WTC11 (cell line): Measurements from ENCODE around the gene ARG1. TPM values are rescaled to one million over a fixed set of nuclear protein-coding genes. Genes with fewer than 3 reads are reported as not detected.

Source experiments
- ATAC-seq: fragments of 200-7000 bp; cut with Tn5 transposase; 2 replicates; pipeline ENCODE4 v1.10.0; 2021; ENCODE audit warnings: mild to moderate bottlenecking, moderate library complexity
- CTCF ChIA-PET: fragments of 300-600 bp; sonication (Branson Sonifier 250); formaldehyde crosslinking; loops from one replicate; lab custom pipeline; 2021; ENCODE audit warnings: antibody characterized with exemption; lab: Charles Lee
- POLR2A ChIA-PET: fragments of 350-600 bp; sonication (Branson Sonifier 250); formaldehyde crosslinking; loops from one replicate; lab custom pipeline; 2021; ENCODE audit warnings: antibody characterized with exemption; lab: Charles Lee
- DNase-seq: peaks from one replicate; pipeline ENCODE4 v3.0.0; 2021; ENCODE audit warnings: low spot score
- H3K27ac Mint-ChIP-seq: 2 replicates; pipeline ENCODE4 v1.8.0; 2021; ENCODE audit warnings: mixed read lengths
- H3K27me3 Mint-ChIP-seq: 2 replicates; pipeline ENCODE4 v1.8.0; 2021; ENCODE audit warnings: low read depth, mild to moderate bottlenecking, moderate library complexity, mixed read lengths
- H3K36me3 Mint-ChIP-seq: 2 replicates; pipeline ENCODE4 v1.8.0; 2021; ENCODE audit warnings: mixed read lengths
- H3K4me1 Mint-ChIP-seq: 2 replicates; pipeline ENCODE4 v1.8.0; 2022; ENCODE audit warnings: mixed read lengths
- H3K4me3 Mint-ChIP-seq: 2 replicates; pipeline ENCODE4 v1.8.0; 2021; ENCODE audit warnings: mild to moderate bottlenecking, moderate library complexity, mixed read lengths
- H3K9me3 Mint-ChIP-seq: 2 replicates; pipeline ENCODE4 v1.8.0; 2021; ENCODE audit warnings: mixed read lengths
- ATF1 ChIP-seq: sonication (generic); formaldehyde crosslinking; IDR thresholded peaks from 2 replicates; pipeline ENCODE4 v1.8.1; 2023; ENCODE audit warnings: mild to moderate bottlenecking, moderate library complexity, missing genetic modification reagents
- ESRRA ChIP-seq: sonication (generic); formaldehyde crosslinking; IDR thresholded peaks from 2 replicates; pipeline ENCODE4 v1.8.1; 2022; ENCODE audit warnings: mild to moderate bottlenecking, missing genetic modification reagents, borderline replicate concordance
- ETV6 ChIP-seq: sonication (generic); formaldehyde crosslinking; IDR thresholded peaks from 2 replicates; pipeline ENCODE4 v1.8.1; 2022; ENCODE audit warnings: mild to moderate bottlenecking, missing genetic modification reagents
- FOXJ3 ChIP-seq: sonication (generic); formaldehyde crosslinking; IDR thresholded peaks from 2 replicates; pipeline ENCODE4 v1.9.0; 2021; ENCODE audit warnings: missing genetic modification reagents, mild to moderate bottlenecking, borderline replicate concordance
- GTF2I ChIP-seq: fragments of 250-450 bp; sonication (Bioruptor Pico); conservative IDR thresholded peaks from 2 replicates; pipeline ENCODE4 v1.4.0; 2021; ENCODE audit warnings: mild to moderate bottlenecking
- HMGA2 ChIP-seq: fragments of 250-450 bp; sonication (Bioruptor Pico); IDR thresholded peaks from 2 replicates; pipeline ENCODE4 v1.4.0; 2021; ENCODE audit warnings: mild to moderate bottlenecking, moderate library complexity
- MXD4 ChIP-seq: fragments of 250-450 bp; sonication (Bioruptor Pico); IDR thresholded peaks from 2 replicates; pipeline ENCODE4 v1.8.0; 2021; ENCODE audit warnings: mild to moderate bottlenecking, moderate library complexity, borderline replicate concordance
- NFATC4 ChIP-seq: fragments of 250-450 bp; sonication (Bioruptor Pico); IDR thresholded peaks from 2 replicates; pipeline ENCODE4 v1.9.0; 2021; ENCODE audit warnings: mild to moderate bottlenecking
- NR1H2 ChIP-seq: sonication (generic); formaldehyde crosslinking; IDR thresholded peaks from 2 replicates; pipeline ENCODE4 v1.9.0; 2021; ENCODE audit warnings: mild to moderate bottlenecking, moderate library complexity, missing genetic modification reagents
- NR3C1 ChIP-seq: sonication (generic); formaldehyde crosslinking; conservative IDR thresholded peaks from 2 replicates; pipeline ENCODE4 v1.8.1; 2023; ENCODE audit warnings: low read depth, mild to moderate bottlenecking, missing genetic modification reagents
- PRRX2 ChIP-seq: fragments of 250-450 bp; sonication (Bioruptor Pico); IDR thresholded peaks from 2 replicates; pipeline ENCODE4 v1.8.0; 2021; ENCODE audit warnings: mild to moderate bottlenecking
- SP1 ChIP-seq: sonication (generic); formaldehyde crosslinking; conservative IDR thresholded peaks from 2 replicates; pipeline ENCODE4 v1.8.1; 2022; ENCODE audit warnings: missing genetic modification reagents
- TCF7 ChIP-seq: sonication (generic); formaldehyde crosslinking; IDR thresholded peaks from 2 replicates; pipeline ENCODE4 v1.8.0; 2022; ENCODE audit warnings: mild to moderate bottlenecking, low read depth, missing genetic modification reagents, moderate library complexity
- ZBTB21 ChIP-seq: sonication (generic); formaldehyde crosslinking; IDR thresholded peaks from 2 replicates; pipeline ENCODE4 v1.8.1; 2023; ENCODE audit warnings: mild to moderate bottlenecking, missing genetic modification reagents, borderline replicate concordance
- ZNF121 ChIP-seq: sonication (generic); formaldehyde crosslinking; IDR thresholded peaks from 2 replicates; pipeline ENCODE4 v1.8.0; 2023; ENCODE audit warnings: missing genetic modification reagents
- ZNF219 ChIP-seq: sonication (generic); formaldehyde crosslinking; IDR thresholded peaks from 2 replicates; pipeline ENCODE4 v1.8.0; 2023; ENCODE audit warnings: missing genetic modification reagents, mild to moderate bottlenecking, borderline replicate concordance
- ZNF671 ChIP-seq: fragments of 250-450 bp; sonication (Bioruptor Pico); IDR thresholded peaks from 2 replicates; pipeline ENCODE4 v1.8.0; 2021; ENCODE audit warnings: mild to moderate bottlenecking
- total RNA-seq: library from RNA; stranded (reverse); gene quantifications from 3 replicates; pipeline ENCODE4 v1.2.3, GENCODE V29; 2021
- TF ChIP-seq, protein P1 (sequence below): fragments of 250-450 bp; sonication (Bioruptor Pico); conservative IDR thresholded peaks from 2 replicates; pipeline ENCODE4 v1.9.0; 2021; ENCODE audit warnings: mild to moderate bottlenecking
- TF ChIP-seq, protein P2 (sequence below): sonication (generic); formaldehyde crosslinking; IDR thresholded peaks from 2 replicates; pipeline ENCODE4 v1.8.1; 2023; ENCODE audit warnings: mild to moderate bottlenecking, missing genetic modification reagents, borderline replicate concordance
- TF ChIP-seq, protein P3 (sequence below): sonication (generic); formaldehyde crosslinking; conservative IDR thresholded peaks from 2 replicates; pipeline ENCODE4 v1.8.1; 2022; ENCODE audit warnings: mild to moderate bottlenecking, missing genetic modification reagents
- TF ChIP-seq, protein P4 (sequence below): sonication (generic); formaldehyde crosslinking; conservative IDR thresholded peaks from 2 replicates; pipeline ENCODE4 v1.8.1; 2023; ENCODE audit warnings: mild to moderate bottlenecking, low read depth, missing genetic modification reagents, moderate library complexity
- TF ChIP-seq, protein P5 (sequence below): sonication (generic); formaldehyde crosslinking; IDR thresholded peaks from 2 replicates; pipeline ENCODE4 v1.8.1; 2022; ENCODE audit warnings: mild to moderate bottlenecking, missing genetic modification reagents, moderate library complexity, borderline replicate concordance

Gene ARG1
- total RNA-seq, 1 experiment from 2014 or later, result 0.15 TPM

DNA sequence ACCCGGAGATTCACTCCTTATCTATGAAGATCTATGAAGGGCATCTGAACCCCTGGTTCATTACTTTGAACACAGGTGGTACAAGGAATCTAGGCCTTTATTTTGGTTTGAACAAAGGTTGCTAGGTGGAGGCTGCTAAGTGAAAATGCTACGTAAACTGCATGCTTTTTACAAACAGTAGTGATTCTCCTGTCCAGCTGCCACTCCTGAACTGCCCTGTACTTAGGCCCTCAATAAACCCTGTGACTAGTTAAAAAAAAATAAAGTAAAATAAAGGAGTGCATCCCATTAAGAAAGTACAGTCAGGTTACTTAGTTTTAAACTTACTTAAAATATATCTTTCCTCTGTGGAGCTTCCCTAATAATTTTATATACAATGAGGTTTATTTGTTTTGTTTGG, 27.7 kb upstream of the ARG1 start:
- CTCF ChIA-PET, result interaction anchor here (1.1 kb wide), 1 partner anchor 82 kb away, joined by 3 read pairs; no protein-coding TSS in a partner anchor
- Mint-ChIP-seq H3K4me1 (0 out of 2 replicates have a peak, but pooled peaks cover 6% of the 10 kb centered on the region), H3K27me3 (peaks cover 15% of the 10 kb centered on the region), H3K4me3 (no peak overlapping the region), H3K27ac (no peak overlapping the region), H3K36me3 (no peaks in the 10 kb centered on the region), H3K9me3 (peaks cover 14% of the 10 kb centered on the region)
- ATAC-seq, result no peak
- DNase-seq, result no peak
- TF ChIP-seq, protein P1, sequence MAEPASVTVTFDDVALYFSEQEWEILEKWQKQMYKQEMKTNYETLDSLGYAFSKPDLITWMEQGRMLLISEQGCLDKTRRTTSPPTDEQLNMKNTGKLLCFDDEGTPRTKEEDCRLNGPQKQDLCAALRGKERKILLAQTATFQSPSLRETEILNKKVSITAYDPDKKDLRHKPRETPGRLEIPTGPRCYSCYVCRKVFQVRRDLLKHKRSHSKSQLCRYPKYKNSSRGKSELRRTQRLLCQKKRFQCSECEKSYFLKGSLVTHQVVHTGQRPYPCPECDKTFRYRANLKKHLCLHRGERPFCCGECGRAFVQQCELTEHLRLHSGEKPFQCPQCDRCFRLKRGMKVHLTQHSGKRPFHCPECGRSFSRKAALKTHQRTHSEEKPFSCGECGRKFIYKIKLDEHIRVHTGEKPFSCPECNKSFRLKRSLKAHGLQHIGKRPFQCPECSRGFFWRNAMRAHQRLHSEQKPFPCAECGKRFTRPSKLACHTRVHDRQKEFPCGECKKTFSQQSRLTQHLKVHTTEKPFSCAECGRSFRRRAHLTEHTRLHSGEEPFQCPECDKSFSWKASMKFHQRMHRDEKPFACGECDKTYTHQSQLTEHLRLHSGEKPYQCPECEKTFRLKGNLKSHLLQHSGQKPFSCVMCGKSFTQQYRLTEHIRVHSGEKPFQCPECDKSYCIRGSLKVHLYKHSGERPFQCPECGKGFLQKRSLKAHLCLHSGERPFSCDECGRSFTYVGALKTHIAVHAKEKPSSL (CRISPR knock-in tag), result no peak
- TF ChIP-seq ZNF121 (CRISPR knock-in tag) (no peak), HMGA2 (CRISPR knock-in tag) (no peak), PRRX2 (CRISPR knock-in tag) (no peak), ETV6 (CRISPR knock-in tag) (no peak), NR1H2 (CRISPR knock-in tag) (no peak)
- POLR2A ChIA-PET, result no interaction called here

DNA sequence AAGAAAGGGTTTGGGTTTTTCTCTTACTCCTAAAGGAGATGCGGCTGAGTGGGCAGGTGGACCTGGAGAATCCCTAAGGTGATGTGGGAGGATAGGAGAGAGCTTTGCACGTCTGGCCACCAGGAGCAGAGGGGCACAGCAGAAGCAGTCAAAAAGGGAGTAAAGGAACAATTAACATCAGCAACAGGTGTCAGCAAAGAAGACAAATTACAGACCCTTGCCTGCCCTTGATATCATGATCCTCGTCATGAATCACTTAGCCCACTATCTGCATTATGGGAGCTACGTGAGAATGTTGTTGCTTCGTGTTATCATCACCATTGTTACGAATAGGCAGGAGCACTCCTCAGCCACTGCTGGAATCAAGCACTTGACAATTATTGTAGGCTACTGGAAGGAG, 25.5 kb upstream of the ARG1 start:
- Mint-ChIP-seq H3K36me3 (no peaks in the 10 kb centered on the region), H3K27me3 (peaks cover 15% of the 10 kb centered on the region), H3K9me3 (peaks cover 14% of the 10 kb centered on the region), H3K4me1 (0 out of 2 replicates have a peak, but pooled peaks cover 6% of the 10 kb centered on the region), H3K4me3 (no peak overlapping the region), H3K27ac (no peak overlapping the region)
- CTCF ChIA-PET, result interaction anchor here (2.3 kb wide), 1 partner anchor 80 kb away, joined by 6 read pairs; the partner anchor contains the start of gene MED23
- POLR2A ChIA-PET, result interaction anchor here (0.6 kb wide), 1 partner anchor 109 kb away, joined by 3 read pairs; no protein-coding TSS in a partner anchor
- ATAC-seq (no peak), DNase-seq (no peak)
- TF ChIP-seq, protein P2, sequence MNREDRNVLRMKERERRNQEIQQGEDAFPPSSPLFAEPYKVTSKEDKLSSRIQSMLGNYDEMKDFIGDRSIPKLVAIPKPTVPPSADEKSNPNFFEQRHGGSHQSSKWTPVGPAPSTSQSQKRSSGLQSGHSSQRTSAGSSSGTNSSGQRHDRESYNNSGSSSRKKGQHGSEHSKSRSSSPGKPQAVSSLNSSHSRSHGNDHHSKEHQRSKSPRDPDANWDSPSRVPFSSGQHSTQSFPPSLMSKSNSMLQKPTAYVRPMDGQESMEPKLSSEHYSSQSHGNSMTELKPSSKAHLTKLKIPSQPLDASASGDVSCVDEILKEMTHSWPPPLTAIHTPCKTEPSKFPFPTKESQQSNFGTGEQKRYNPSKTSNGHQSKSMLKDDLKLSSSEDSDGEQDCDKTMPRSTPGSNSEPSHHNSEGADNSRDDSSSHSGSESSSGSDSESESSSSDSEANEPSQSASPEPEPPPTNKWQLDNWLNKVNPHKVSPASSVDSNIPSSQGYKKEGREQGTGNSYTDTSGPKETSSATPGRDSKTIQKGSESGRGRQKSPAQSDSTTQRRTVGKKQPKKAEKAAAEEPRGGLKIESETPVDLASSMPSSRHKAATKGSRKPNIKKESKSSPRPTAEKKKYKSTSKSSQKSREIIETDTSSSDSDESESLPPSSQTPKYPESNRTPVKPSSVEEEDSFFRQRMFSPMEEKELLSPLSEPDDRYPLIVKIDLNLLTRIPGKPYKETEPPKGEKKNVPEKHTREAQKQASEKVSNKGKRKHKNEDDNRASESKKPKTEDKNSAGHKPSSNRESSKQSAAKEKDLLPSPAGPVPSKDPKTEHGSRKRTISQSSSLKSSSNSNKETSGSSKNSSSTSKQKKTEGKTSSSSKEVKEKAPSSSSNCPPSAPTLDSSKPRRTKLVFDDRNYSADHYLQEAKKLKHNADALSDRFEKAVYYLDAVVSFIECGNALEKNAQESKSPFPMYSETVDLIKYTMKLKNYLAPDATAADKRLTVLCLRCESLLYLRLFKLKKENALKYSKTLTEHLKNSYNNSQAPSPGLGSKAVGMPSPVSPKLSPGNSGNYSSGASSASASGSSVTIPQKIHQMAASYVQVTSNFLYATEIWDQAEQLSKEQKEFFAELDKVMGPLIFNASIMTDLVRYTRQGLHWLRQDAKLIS (CRISPR knock-in tag), result no peak
- TF ChIP-seq FOXJ3 (no peak), ZNF671 (CRISPR knock-in tag) (no peak), ZBTB21 (no peak), NFATC4 (no peak), NR3C1 (CRISPR knock-in tag) (no peak), ZNF219 (CRISPR knock-in tag) (no peak), TCF7 (CRISPR knock-in tag) (no peak), ESRRA (no peak), SP1 (CRISPR knock-in tag) (no peak), ATF1 (no peak), MXD4 (no peak), GTF2I (CRISPR knock-in tag) (no peak)
- TF ChIP-seq, protein P3, sequence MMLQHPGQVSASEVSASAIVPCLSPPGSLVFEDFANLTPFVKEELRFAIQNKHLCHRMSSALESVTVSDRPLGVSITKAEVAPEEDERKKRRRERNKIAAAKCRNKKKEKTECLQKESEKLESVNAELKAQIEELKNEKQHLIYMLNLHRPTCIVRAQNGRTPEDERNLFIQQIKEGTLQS, result no peak
- TF ChIP-seq, protein P4, sequence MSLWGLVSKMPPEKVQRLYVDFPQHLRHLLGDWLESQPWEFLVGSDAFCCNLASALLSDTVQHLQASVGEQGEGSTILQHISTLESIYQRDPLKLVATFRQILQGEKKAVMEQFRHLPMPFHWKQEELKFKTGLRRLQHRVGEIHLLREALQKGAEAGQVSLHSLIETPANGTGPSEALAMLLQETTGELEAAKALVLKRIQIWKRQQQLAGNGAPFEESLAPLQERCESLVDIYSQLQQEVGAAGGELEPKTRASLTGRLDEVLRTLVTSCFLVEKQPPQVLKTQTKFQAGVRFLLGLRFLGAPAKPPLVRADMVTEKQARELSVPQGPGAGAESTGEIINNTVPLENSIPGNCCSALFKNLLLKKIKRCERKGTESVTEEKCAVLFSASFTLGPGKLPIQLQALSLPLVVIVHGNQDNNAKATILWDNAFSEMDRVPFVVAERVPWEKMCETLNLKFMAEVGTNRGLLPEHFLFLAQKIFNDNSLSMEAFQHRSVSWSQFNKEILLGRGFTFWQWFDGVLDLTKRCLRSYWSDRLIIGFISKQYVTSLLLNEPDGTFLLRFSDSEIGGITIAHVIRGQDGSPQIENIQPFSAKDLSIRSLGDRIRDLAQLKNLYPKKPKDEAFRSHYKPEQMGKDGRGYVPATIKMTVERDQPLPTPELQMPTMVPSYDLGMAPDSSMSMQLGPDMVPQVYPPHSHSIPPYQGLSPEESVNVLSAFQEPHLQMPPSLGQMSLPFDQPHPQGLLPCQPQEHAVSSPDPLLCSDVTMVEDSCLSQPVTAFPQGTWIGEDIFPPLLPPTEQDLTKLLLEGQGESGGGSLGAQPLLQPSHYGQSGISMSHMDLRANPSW (CRISPR knock-in tag), result no peak
- TF ChIP-seq, protein P5, sequence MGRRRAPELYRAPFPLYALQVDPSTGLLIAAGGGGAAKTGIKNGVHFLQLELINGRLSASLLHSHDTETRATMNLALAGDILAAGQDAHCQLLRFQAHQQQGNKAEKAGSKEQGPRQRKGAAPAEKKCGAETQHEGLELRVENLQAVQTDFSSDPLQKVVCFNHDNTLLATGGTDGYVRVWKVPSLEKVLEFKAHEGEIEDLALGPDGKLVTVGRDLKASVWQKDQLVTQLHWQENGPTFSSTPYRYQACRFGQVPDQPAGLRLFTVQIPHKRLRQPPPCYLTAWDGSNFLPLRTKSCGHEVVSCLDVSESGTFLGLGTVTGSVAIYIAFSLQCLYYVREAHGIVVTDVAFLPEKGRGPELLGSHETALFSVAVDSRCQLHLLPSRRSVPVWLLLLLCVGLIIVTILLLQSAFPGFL, result no peak
